T-helper 2 cell (primary cell): Measurements from ENCODE around the gene EMD.
A peak's percentile ranks its signal among the peaks of the same experiment; 100 is the strongest.
"Not testable (repeated sequence)": the region's sequence is repeated elsewhere in the genome, so short reads cannot be mapped to it uniquely, and the experiment has no call there.

Source experiments
- DNase-seq, 5 experiments: peaks; one replicate each; pipeline versions ENCODE4 v3.0.0 to v3.0.0-alpha.2; 2012 to 2022
- total RNA-seq, 2 donors: gene quantifications; one replicate each; lab custom pipeline; 2026; lab: John Stamatoyannopoulos, UW

The EMD gene
- total RNA-seq = 88.6 to 107 reads per million in 2 donors

DNA sequence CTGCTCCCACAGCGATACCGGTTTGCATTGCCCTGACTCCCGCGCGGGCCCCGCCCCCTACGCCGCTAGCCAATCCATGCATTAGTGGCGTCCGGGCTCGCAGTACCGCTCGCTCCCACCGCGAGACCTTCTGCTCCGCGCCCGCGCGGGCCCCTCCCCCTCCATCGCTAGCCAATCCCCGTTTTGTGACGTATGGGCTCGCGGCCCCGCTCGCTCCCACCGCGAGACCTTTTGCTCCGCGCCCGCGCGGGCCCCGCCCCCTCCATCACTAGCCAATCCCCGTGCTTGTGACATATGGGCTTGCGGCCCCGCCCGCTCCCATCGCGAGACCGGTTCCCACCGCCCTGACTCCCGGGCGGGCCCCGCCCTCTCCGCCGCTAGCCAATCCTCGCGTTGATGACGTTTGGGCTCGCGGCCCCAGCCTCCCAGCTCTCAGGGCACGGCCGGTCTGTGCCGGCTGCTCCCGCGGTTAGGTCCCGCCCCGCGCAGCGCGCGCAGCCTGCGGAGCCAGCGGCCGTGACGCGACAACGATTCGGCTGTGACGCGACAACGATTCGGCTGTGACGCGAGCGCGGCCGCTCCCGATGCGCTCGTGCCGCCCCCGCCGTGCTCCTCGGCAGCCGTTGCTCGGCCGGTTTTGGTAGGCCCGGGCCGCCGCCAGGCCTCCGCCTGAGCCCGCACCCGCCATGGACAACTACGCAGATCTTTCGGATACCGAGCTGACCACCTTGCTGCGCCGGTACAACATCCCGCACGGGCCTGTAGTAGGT is at the start of gene EMD:
EMD (plus strand) TSS at position 497 of the 770 bp plus-strand sequence; CDS start at position 687, 190 bp downstream.
- DNase-seq = peak; percentile 90 to 99 (median 95)

DNA sequence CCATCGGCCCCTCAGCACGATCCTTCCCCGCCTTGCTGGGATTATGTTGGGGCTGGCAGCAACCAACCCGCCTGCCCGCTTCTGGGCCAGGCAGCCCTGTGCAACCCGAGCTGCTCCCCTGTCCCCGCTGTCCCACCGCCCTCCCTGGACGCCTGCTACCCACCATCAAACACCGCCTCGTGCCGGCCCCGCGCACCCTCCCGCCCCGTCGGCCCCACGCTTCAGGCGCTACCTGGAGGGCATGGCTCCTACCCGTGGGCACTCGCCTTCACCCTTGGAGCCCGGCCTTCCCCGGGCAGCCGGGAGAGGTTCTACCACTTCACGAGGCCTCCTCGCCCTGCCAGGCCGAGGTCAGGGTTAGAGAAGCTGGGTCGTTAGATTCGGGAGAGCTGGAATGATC is 46.5 kb upstream of the EMD start:
- no peak for DNase-seq

GRCh38 chrX:154333116-154333515 is 46.0 kb upstream of the EMD start:
- DNase-seq = no peak

GRCh38 chrX:154333837-154334271 is 45.2 kb upstream of the EMD start:
- no peak for DNase-seq

GRCh38 chrX:154334496-154334895 is 44.6 kb upstream of the EMD start:
- peak in 1 of 5 experiments; percentile 44 for DNase-seq

GRCh38 chrX:154341399-154342298 is 37.4 kb upstream of the EMD start:
- DNase-seq = not testable (repeated sequence)

DNA sequence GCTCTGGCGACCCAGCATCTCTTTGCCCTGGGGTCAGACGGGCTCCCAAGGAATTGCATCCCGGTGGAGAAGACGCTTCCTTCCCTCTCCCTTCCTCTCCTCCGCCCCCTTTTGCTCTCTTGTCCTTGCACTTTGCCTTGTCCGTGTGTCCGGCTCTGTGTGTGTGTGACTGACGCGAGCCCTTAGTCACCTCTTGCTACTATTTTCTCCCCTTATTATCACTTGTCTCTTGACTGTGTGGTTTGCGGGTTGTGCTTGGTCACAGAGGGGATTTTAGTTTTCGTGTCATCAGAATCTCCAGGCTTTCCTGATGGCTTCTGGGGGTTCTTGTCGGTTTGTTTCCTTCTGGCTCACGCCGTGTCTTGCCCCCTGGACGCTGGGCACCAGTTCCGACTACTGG is 36.0 kb upstream of the EMD start:
- DNase-seq = not testable (repeated sequence)

DNA sequence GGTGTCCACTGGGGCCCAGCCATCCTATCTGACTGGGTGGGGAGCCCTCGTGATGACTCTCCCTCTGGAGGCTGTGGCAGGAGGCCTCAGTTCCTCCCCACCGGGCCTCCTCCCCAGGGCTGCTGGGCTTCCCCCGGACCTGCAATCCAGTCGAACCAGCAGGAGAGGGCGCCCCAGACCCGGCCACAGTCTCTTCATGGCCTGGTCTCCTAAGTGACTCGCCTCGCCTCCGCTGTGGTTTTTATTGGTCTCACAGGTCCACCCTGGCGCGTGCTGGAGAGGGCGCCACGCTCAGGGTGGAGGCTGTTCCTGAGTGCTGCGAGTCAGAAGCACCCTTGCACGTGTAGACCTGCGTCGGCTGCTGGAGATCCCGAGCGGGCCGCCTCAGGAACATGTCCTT is 35.5 kb upstream of the EMD start:
- DNase-seq = not testable (repeated sequence)

DNA sequence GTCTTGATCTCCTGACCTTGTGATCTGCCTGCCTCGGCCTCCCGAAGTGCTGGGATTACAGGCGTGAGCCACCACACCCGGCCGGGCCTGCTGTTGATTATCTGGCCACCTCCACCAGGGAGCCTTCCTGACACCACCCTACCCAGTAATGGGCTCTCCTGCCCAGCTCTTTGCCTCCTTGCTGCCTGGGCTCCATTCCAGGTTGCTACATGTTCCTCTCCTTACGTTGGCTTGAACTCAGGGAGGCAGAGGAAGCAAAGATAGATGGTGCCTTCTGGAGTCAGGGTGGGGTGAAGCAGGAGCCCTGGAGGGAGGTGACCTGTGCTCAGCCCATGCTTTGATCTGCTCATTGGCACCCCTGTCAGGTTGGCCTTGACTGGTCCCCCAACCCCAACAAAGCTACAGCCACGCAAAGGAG is 31.0 kb upstream of the EMD start:
- no peak for DNase-seq

DNA sequence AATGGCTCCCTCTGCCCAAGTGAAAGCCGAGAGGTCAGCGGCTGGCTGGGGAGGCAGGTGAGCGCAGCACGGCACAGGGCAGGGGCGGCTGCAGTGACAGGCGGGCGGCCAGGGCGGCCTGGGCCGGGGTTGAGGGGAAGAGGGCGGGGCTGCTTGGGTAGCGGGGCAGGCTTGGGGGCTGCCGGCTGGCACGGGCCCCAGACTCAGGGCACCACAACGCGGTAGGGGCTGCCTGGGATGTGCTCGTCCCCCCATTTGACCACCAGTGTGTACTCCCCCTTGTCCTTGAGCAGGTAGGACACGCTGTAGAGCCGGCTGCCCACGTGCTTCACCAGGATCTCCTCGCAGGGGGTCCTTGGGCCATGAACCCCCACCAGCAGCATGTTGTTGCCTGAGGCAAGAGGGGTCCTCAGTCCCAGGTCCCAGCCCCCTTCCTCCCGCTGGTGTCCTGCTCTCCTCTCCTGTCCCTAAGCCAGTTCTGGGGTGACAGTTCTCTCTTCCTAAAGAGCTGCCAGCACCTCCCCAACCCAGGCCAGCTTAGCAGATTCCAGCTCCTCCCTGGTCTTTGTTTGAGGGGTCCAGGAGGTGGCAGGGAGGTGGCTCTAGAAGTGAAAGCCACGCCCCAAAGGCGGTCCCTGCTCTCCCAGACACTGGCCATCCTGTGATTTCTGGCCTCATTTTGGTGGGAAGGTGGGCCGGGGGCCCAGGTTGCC is 30.3 kb upstream of the EMD start:
- no peak for DNase-seq

DNA sequence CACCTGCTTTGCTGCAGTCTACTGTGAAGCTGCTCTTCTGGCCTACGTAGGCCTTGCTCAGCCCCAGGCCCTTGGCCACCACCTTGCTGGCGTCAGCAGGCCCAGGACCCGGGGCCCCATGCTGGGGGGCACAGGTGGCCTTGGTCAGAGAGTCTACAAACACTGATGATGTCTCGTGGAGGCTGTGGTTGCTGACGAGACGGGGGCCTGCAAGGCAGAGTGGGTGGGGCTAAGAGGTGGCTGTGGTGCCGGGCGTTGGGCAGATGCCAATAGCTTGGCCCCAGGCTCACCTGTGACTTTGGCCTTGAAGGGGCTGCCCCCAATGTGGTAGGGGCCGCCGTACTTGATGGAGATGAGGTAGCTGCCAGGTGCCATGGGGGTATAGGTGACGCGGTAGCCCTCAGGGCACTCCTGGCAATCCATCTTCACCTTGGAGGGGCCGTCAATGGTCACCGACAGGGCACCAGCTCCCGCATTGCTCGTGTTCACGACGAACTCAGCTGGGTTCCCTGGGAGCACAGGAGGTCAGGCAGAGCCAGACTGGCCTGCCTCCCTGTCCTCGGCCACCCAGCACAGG is 29.6 kb upstream of the EMD start:
- DNase-seq = no peak

- DNase-seq = no peak
These were observed 29.1 kb upstream of the EMD start for GRCh38 chrX:154349979-154350378.

GRCh38 chrX:154350429-154351182 is 28.5 kb upstream of the EMD start:
- no peak for DNase-seq

GRCh38 chrX:154351183-154352011 is 27.7 kb upstream of the EMD start:
- peak in 3 of 5 experiments; percentile 43 to 84 (median 81) for DNase-seq

DNA sequence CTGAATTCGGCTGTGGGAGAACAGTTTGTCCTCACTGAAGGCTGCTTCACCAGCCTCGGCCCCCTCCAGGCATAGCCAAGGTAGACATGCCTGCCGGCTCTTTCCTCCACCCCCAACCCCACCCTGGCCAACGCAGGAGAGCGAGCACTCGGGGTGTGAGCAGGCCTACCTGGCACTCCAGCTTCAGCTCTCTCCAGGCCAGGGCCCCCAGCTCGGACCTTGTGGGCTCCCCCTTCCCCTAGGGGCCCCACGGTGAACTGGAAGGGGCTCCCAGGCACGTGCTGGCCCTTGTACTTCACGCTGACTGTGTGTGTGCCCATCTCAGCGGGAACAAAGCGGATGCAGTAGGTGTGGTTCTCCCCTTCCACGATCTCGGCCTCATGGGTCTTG is 27.1 kb upstream of the EMD start:
- peak in 1 of 5 experiments; percentile 27 for DNase-seq

DNA sequence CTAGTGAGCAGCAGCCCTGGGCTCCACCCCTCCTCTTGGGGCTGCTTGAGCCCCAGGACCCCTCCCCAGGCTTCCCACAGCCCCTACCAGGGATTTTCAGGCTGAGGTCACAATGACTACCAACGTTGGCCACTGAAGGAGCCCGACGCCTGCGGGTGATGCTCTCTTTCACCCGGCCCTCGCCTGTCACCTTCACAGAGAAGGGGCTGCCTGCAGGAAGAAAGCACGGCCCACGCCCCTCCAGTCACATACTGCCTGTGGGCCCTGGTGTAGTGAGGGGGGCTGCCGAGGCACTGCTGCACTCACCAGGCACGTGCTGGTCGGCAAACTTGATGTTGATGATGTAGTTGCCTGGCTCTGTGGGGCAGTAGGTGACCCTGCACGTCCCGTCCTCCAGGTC is 26.6 kb upstream of the EMD start:
- no peak for DNase-seq

DNA sequence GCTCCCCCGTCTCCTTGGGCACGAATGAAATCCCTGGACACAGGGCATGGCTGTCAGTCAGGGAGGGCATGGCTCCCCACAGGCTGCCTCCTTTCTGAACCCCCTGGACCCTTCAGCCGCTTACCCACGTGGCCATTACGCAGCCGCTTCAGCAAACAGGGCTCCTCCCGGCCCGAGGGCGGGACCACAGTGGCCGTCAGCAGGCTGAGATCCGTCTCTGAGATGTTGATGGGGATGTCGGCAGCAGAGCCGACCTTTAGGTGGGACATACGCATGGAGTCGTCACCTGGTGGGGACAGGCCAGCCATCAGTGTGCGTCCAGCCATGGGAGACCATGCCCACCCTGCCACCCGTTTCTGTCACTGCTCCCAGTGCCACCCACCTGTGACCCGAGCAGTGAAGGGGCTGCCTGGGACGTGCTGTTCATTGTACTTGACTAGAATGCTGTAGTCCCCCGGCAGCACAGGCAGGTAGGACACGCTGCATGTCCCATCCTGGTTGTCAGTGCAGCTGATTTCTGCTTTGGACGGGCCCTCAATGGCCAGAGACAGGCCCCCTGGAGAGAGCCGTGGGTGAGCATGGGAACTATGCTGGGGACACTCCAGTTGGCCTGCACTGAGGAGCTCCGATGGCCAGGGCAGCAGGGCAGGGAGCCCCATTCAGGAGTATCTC is 25.8 kb upstream of the EMD start:
- no peak for DNase-seq

DNA sequence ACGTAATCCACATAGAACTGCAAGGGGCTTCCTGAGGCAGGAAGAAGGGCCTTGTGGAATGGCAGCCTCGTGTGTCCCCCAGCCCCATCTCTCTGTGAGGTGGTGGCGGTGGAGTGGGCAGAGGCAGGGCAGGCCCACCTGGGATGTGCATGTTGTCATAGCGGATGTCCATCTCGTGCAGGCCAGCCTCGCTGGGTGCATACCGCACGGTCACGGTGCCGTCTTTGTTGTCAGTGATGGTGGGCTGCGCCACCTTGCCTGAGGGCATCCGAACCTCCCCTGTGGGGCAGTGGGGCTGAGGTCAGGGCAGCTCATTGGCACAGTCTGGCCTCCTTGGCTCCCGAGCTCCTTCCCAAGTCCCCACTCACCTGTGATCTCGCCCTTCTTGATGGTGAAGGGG is 25.1 kb upstream of the EMD start:
- no peak for DNase-seq

DNA sequence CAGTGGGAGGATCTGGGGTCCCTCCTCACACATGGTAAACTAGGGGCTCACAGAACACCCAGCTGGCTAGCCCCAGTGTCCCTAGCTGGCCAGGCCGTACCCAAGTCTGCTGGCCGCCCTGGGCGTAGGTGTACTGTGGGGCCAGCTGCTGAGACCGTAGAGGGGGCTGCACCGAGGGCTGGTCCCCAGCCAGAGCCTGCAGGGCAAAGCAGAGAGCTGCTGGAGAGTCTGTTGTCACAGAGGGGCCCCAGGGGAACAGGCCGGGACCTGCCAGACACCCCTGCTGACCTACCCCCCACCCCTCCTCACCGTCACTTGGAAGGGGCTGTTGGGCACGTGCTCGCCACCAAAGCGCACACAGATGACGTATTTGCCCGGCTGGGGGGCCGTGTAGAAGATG is 24.6 kb upstream of the EMD start:
- DNase-seq = no peak

DNA sequence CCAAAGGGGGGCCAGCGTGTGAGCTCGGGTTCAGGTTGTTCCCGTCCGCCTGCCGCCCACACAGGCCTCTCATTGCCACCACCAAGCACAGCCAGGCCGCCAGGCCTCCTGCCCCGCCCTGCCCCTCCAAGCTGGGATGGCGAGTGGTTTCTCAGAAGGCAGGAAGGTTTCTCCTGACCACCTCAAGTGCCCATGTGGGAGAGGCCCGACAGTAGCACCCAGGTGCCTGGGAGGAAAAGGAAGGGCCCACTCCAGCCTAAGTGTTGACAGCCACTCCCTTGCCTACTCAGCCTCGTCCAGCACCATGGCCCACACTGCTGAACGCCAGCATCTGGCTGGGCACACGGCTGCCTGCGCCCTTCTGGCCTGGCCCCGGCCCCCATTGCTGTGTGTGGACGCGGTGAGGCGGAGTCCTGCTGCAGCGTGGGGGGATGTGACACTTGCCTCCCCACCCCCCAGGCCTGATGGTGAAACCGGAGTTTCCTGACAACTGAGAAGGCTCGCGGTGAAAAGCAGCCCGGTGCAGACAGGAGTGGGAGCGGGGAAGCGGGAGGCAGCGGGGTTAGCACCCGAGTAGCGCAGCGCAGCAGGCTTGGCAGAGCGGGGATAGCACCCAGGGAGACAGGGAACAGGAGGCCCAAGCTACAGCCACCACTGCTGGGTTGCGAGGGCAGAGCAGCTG is 23.9 kb upstream of the EMD start:
- DNase-seq = no peak
